ENCODE data around the gene MAP4K3.
"Not testable (repeated sequence)": the region's sequence is repeated elsewhere in the genome, so short reads cannot be mapped to it uniquely, and the experiment has no call there.

The MAP4K3 gene

DNA sequence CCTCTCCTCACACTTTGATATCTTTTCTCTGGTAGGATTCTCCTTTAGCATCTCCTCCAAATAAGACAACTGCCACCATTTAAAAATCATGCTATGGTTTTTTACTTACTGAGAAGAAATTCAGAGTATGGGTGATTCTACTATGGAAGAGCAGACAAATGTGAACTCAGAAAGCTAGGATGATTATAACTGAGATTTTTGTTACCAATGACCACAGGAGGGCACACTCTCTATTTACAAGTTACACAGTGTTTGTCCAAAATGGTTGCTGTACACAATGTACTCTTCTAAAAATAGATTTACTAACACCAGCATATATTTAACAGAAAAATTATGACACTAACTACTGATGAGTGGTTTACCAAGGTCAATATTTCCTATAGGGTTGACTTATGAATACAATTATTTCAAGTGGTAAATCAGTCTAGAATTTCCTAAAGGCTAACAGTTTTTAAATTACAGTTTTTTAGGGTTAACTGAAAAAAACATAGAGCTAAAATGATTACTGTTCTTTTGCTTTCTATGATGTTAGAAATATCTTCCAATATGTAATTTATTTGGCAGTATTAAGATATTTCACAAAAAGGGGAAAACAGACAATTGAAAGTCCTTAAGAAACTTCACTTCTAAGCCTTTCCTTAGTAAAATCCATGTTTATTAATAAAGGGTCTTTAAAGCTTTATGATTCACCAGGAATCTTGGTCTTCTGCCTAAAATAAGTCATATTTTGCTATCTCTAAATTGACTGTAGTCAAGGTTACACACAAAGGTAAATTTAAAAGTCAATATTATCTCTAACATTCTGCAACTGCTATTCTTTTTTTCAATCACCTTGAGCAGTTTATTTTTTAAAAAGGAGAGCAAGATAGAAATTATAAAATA lies 57.2 kb downstream of the MAP4K3 start:
- no peaks in the 10 kb centered on the region for H3K27me3 ChIP-seq (ENCODE audit: control insufficient read depth, insufficient read depth, low read length)
- no peaks in the 10 kb centered on the region for H3K9me3 ChIP-seq (ENCODE audit: control insufficient read depth, insufficient read depth, low read length)
- no peak overlapping the region for H3K9ac ChIP-seq (ENCODE audit: low read depth, low read length)
- H3K4me1 ChIP-seq (ENCODE audit: control insufficient read depth, insufficient read depth, low read length): peaks cover 10% of the 10 kb centered on the region
- no peak overlapping the region for H3K4me3 ChIP-seq (ENCODE audit: low read depth, low read length)
- H3K36me3 ChIP-seq (ENCODE audit: control insufficient read depth, insufficient read depth, low read length): no peaks in the 10 kb centered on the region

DNA sequence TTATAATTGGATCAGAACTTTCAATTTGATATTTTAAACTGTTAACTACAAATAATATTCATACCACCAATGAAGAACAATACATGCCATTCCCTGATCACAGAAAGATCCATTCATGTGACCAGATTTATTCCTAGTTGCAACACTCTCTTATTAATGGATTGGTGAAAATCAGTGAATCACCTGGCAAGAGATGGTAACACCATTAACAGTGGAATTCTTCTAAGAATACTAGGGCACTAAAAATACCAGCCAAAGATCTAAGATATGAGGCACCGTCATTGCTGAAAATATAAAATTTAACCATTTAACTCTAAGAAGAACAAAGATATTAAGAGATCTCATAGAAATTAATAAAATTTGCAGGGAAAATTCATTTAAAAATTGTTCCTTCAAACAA lies 58.1 kb downstream of the MAP4K3 start:
- H3K36me3 ChIP-seq (ENCODE audit: control insufficient read depth, insufficient read depth, low read length): no peaks in the 10 kb centered on the region
- peaks cover 10% of the 10 kb centered on the region for H3K4me1 ChIP-seq (ENCODE audit: control insufficient read depth, insufficient read depth, low read length)

DNA sequence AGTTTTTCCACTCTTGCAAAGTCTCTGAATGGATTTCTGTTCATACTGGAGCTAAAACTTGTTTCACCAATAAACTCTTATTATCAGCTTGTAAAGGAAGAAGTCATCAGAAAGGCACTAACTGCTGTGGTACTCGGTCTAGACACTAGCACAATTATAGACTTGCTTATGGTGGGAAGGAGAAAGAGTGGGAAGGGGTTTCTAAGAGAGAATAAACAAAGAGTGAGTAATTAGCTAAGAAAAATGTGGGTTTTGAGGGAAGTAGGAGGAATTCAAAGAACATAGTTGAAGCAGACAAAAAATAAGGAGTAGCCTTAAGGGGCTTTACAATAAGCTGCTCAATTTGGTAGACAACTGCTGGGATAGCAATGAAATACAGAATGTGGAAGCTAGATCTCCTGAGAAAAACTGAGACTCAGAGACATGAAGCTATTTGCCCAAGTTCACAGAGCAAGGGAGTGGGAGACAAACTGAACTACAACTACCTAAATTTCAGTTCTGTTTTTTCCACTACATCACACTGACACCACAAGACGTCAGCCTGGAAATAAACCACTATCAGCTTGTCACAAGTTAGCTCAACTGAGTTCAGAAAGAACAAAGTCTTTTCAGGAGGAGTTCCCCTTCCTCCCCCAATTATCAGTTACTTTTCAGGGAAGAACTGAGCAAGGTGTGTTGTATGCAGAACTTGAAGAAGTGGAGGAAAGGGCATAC lies 59.7 kb downstream of the MAP4K3 start:
- Histone ChIP-seq H3K4me3 (ENCODE audit: low read depth, low read length) (no peak overlapping the region), H3K36me3 (ENCODE audit: control insufficient read depth, insufficient read depth, low read length) (no peaks in the 10 kb centered on the region), H3K27me3 (ENCODE audit: control insufficient read depth, insufficient read depth, low read length) (no peaks in the 10 kb centered on the region), H3K4me1 (ENCODE audit: control insufficient read depth, insufficient read depth, low read length) (peaks cover 10% of the 10 kb centered on the region), H3K9me3 (ENCODE audit: control insufficient read depth, insufficient read depth, low read length) (no peaks in the 10 kb centered on the region), H3K9ac (ENCODE audit: low read depth, low read length) (no peak overlapping the region)

More for the DNA sequence above, 58.1 kb downstream of the MAP4K3 start:
- Histone ChIP-seq H3K9me3 (ENCODE audit: control insufficient read depth, insufficient read depth, low read length) (no peaks in the 10 kb centered on the region), H3K27me3 (ENCODE audit: control insufficient read depth, insufficient read depth, low read length) (no peaks in the 10 kb centered on the region), H3K4me3 (ENCODE audit: low read depth, low read length) (no peak overlapping the region), H3K9ac (ENCODE audit: low read depth, low read length) (no peak overlapping the region)

DNA sequence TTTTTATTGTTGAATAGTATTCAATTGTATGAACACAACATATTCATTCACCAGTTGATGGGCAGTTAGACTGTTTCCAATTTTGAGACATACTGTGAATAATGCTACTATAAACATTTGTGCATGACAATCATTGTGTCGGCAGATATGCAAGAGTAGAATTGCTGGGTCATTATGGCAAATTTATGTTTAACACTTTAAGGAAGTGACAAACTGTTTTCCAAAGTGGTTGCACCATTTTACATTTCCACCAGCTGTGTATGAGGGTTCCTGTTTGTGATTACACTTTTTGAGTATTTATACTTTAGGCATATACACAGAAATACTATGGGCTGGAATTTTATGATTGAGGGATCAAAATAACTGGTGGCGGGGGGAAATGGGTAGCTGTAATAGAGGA lies 61.2 kb downstream of the MAP4K3 start:
- no peak overlapping the region for H3K4me3 ChIP-seq (ENCODE audit: low read depth, low read length)
- H3K9me3 ChIP-seq (ENCODE audit: control insufficient read depth, insufficient read depth, low read length): no peaks in the 10 kb centered on the region
- no peaks in the 10 kb centered on the region for H3K36me3 ChIP-seq (ENCODE audit: control insufficient read depth, insufficient read depth, low read length)
- H3K27me3 ChIP-seq (ENCODE audit: control insufficient read depth, insufficient read depth, low read length): no peaks in the 10 kb centered on the region
- peaks cover 7% of the 10 kb centered on the region for H3K4me1 ChIP-seq (ENCODE audit: control insufficient read depth, insufficient read depth, low read length)
- H3K9ac ChIP-seq (ENCODE audit: low read depth, low read length): no peak overlapping the region

DNA sequence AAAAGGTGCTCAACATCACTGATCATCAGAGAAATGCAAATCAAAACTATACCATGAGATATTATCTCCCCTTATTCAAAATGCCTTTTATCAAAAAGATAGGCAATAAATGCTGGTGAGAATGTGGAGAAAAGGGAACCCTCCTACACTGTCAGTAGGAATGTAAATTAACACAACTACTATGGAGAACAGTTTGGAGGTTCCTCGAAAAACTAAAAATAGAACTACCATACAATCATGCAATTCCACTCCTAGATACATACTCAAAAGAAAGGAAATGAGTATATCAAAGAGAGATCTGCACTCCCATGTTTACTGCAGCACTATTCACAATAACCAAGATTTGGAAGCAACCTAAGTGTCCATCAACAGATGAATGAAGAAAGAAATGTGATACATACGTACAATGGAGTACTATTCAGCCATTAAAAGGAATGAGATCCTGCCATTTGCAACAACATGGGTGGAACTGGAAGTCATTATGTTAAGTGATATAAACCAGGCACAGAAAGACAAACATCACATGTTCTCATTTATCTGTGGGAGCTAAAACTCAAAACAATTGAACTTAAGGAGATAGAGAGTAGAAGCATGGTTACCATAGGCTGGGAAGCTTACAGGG lies 63.8 kb downstream of the MAP4K3 start:
- Histone ChIP-seq H3K4me3 (ENCODE audit: low read depth, low read length) (no peak overlapping the region), H3K4me1 (ENCODE audit: control insufficient read depth, insufficient read depth, low read length) (peaks cover 11% of the 10 kb centered on the region), H3K36me3 (ENCODE audit: control insufficient read depth, insufficient read depth, low read length) (no peaks in the 10 kb centered on the region), H3K9me3 (ENCODE audit: control insufficient read depth, insufficient read depth, low read length) (no peaks in the 10 kb centered on the region), H3K27me3 (ENCODE audit: control insufficient read depth, insufficient read depth, low read length) (no peaks in the 10 kb centered on the region), H3K9ac (ENCODE audit: low read depth, low read length) (no peak overlapping the region)

DNA sequence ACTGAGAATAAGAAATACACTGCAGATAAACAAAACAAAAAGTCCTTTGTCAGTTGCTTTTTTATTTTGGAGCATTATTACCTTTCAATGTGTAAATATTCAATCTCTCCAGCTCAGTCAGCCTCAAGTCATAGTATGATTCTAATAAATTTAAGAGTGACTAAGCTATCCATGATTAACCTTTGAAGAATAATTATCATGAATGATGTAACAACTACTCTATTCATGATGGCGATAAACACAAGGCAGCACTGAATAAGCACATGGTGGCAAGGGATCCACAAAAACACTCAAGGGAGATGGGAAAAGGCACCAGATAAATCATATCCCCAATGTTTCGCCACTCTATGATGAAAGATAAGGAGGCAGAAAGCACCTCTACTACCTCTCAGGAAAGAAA lies 67.0 kb downstream of the MAP4K3 start:
- Histone ChIP-seq H3K4me3 (ENCODE audit: low read depth, low read length) (no peak overlapping the region), H3K9ac (ENCODE audit: low read depth, low read length) (no peak overlapping the region), H3K36me3 (ENCODE audit: control insufficient read depth, insufficient read depth, low read length) (no peaks in the 10 kb centered on the region), H3K9me3 (ENCODE audit: control insufficient read depth, insufficient read depth, low read length) (no peaks in the 10 kb centered on the region), H3K27me3 (ENCODE audit: control insufficient read depth, insufficient read depth, low read length) (no peaks in the 10 kb centered on the region), H3K4me1 (ENCODE audit: control insufficient read depth, insufficient read depth, low read length) (peaks cover 6% of the 10 kb centered on the region)

DNA sequence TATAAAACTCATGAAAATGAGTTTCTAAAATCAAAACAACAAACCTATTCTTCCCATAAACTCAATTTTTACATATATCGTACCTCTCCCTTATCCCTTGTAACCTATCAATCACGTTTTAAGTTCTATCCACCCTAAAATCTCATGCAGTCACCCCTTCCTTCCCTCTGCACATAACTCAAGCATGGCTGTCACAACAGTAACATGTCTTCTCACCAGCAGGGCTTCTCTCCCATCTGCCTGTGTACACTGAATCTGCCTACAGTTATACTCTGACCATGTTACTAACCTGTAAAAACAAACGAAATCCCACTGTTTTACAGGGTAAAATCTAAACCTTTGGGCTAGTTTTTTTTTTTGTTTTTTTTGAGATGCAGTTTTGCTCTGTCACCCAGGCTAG lies 68.2 kb downstream of the MAP4K3 start:
- Histone ChIP-seq H3K27me3 (ENCODE audit: control insufficient read depth, insufficient read depth, low read length) (no peaks in the 10 kb centered on the region), H3K9me3 (ENCODE audit: control insufficient read depth, insufficient read depth, low read length) (no peaks in the 10 kb centered on the region), H3K36me3 (ENCODE audit: control insufficient read depth, insufficient read depth, low read length) (no peaks in the 10 kb centered on the region), H3K4me3 (ENCODE audit: low read depth, low read length) (no peak overlapping the region), H3K4me1 (ENCODE audit: control insufficient read depth, insufficient read depth, low read length) (peaks cover 6% of the 10 kb centered on the region), H3K9ac (ENCODE audit: low read depth, low read length) (no peak overlapping the region)

DNA sequence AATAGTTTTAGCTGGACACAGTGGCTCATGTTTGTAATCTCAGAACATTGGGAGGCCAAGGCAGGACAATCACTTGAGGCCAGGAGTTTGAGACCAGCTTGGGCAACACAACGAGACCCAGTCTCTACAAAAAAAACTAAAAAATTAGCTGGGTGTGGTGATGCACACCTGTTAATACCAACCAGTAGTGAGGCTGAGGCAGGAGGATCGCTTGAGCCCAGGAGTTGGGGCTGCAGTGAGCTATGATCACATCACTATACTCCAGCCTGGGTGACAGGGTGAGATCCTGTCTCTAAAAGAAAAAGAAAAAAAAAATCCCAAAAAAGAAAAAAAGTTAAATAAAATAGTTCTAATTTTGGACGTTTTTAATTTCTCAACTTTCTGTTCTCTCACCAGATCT lies 68.7 kb downstream of the MAP4K3 start:
- Histone ChIP-seq H3K4me3 (ENCODE audit: low read depth, low read length) (no peak overlapping the region), H3K9me3 (ENCODE audit: control insufficient read depth, insufficient read depth, low read length) (no peaks in the 10 kb centered on the region), H3K4me1 (ENCODE audit: control insufficient read depth, insufficient read depth, low read length) (peaks cover 6% of the 10 kb centered on the region), H3K36me3 (ENCODE audit: control insufficient read depth, insufficient read depth, low read length) (peaks cover under 1% of the 10 kb centered on the region), H3K9ac (ENCODE audit: low read depth, low read length) (no peak overlapping the region), H3K27me3 (ENCODE audit: control insufficient read depth, insufficient read depth, low read length) (no peaks in the 10 kb centered on the region)

DNA sequence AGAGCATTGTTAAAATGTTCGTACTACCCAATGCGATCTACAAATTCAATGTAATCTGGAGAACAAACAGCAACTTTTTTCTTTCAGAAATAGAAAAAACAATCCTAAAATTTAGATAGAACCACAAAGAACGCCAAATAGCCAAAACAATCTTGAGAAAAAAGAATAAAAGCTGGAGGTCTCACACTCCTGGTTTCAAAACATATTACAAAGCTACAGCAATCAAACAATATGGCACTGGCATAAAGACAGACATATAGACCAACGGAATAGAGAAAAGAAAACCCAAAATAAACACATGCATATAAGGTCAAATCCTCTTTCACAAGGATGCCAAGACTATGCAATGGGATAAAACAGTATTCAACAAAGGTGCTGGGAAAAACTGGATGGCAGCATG lies 74.5 kb downstream of the MAP4K3 start:
- H3K4me3 ChIP-seq (ENCODE audit: low read depth, low read length): no peak overlapping the region
- H3K27me3 ChIP-seq (ENCODE audit: control insufficient read depth, insufficient read depth, low read length): no peaks in the 10 kb centered on the region
- H3K9me3 ChIP-seq (ENCODE audit: control insufficient read depth, insufficient read depth, low read length): peaks cover 34% of the 10 kb centered on the region
- H3K36me3 ChIP-seq (ENCODE audit: control insufficient read depth, insufficient read depth, low read length): peaks cover 4% of the 10 kb centered on the region
- H3K4me1 ChIP-seq (ENCODE audit: control insufficient read depth, insufficient read depth, low read length): no peaks in the 10 kb centered on the region
- H3K9ac ChIP-seq (ENCODE audit: low read depth, low read length): no peak overlapping the region

DNA sequence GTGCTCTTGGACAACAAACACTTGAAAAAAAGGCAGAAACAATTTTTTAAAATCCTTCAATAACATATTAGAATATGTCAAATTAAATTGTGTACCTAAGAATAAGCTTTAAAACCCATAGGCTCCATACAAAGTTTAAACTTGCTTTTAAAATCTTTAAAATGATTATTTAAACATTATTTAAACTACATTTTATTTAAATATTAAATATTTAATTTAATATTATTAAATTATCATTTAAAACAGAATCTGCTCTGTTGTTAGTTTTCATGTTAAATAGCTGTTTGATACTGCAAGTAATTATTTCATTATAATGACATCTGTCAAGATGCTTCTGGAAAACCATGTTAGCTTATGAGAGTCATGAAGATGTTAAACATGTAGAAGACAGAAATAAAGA lies 75.6 kb downstream of the MAP4K3 start:
- peaks cover 9% of the 10 kb centered on the region for H3K4me1 ChIP-seq (ENCODE audit: control insufficient read depth, insufficient read depth, low read length)
- no peak overlapping the region for H3K4me3 ChIP-seq (ENCODE audit: low read depth, low read length)
- no peak overlapping the region for H3K9ac ChIP-seq (ENCODE audit: low read depth, low read length)
- no peaks in the 10 kb centered on the region for H3K27me3 ChIP-seq (ENCODE audit: control insufficient read depth, insufficient read depth, low read length)
- H3K36me3 ChIP-seq (ENCODE audit: control insufficient read depth, insufficient read depth, low read length): peaks cover 4% of the 10 kb centered on the region
- H3K9me3 ChIP-seq (ENCODE audit: control insufficient read depth, insufficient read depth, low read length): peaks cover 34% of the 10 kb centered on the region

DNA sequence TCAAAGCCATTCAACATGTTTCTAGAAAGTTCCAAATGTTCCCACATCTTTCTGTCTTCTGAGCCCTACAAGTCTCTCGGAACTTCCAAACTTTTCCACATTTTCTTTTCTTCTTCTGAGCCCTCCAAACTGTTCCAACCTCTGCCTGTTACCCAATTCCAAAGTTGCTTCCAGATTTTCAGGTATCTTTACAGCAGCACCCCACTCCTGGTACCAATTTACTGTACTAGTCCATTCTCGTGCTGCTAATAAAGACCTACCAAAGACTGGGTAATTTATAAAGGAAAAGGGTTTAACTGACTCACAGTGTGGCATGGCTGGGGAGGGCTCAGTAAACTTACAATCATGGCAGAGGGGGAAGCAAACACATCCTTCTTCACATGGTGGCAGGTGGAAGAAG lies 76.7 kb downstream of the MAP4K3 start:
- peaks cover 34% of the 10 kb centered on the region for H3K9me3 ChIP-seq (ENCODE audit: control insufficient read depth, insufficient read depth, low read length)
- not testable (repeated sequence) for H3K4me1 ChIP-seq (ENCODE audit: control insufficient read depth, insufficient read depth, low read length)

More for the DNA sequence above, 76.7 kb downstream of the MAP4K3 start:
- not testable (repeated sequence) for H3K36me3 ChIP-seq (ENCODE audit: control insufficient read depth, insufficient read depth, low read length); H3K9ac ChIP-seq (ENCODE audit: low read depth, low read length); H3K27me3 ChIP-seq (ENCODE audit: control insufficient read depth, insufficient read depth, low read length); H3K4me3 ChIP-seq (ENCODE audit: low read depth, low read length)
